Ishikawa (cell line): Measurements from ENCODE around the gene CRTC1.

Experiments
- CEBPB ChIP-seq: IDR thresholded peaks from 2 replicates; pipeline ENCODE4 v1.6.1; 2012
- CREB1 ChIP-seq: IDR thresholded peaks from 2 replicates; pipeline ENCODE4 v1.6.1; 2012; ENCODE audit warnings: low read depth
- EGR1 ChIP-seq: IDR thresholded peaks from 2 replicates; pipeline ENCODE4 v1.6.1; 2012
- EP300 ChIP-seq: IDR thresholded peaks from 2 replicates; pipeline ENCODE4 v1.6.1; 2012; ENCODE audit warnings: borderline replicate concordance
- FOXM1 ChIP-seq: IDR thresholded peaks from 2 replicates; pipeline ENCODE4 v1.6.1; 2012; ENCODE audit warnings: low read depth, borderline replicate concordance
- NFIC ChIP-seq: IDR thresholded peaks from 2 replicates; pipeline ENCODE4 v1.6.1; 2012
- RAD21 ChIP-seq: IDR thresholded peaks from 2 replicates; pipeline ENCODE4 v1.6.1; 2012; ENCODE audit warnings: low read depth
- REST ChIP-seq: IDR thresholded peaks from 2 replicates; pipeline ENCODE4 v1.6.1; 2012; ENCODE audit warnings: low read depth, mild to moderate bottlenecking
- TAF1 ChIP-seq: IDR thresholded peaks from 2 replicates; pipeline ENCODE4 v1.6.1; 2012; ENCODE audit warnings: low read depth, mild to moderate bottlenecking
- TCF12 ChIP-seq: IDR thresholded peaks from 2 replicates; pipeline ENCODE4 v1.6.1; 2012; ENCODE audit warnings: low read depth
- TEAD4 ChIP-seq: IDR thresholded peaks from 2 replicates; pipeline ENCODE4 v1.6.1; 2012
- YY1 ChIP-seq: IDR thresholded peaks from 2 replicates; pipeline ENCODE4 v1.6.1; 2012; ENCODE audit warnings: low read depth
- ZBTB7A ChIP-seq: IDR thresholded peaks from 2 replicates; pipeline ENCODE4 v1.6.1; 2012; ENCODE audit warnings: low read depth
- TF ChIP-seq, protein P1 (sequence below): IDR thresholded peaks from 2 replicates; pipeline ENCODE4 v1.6.1; 2012

- TF ChIP-seq, protein P1, sequence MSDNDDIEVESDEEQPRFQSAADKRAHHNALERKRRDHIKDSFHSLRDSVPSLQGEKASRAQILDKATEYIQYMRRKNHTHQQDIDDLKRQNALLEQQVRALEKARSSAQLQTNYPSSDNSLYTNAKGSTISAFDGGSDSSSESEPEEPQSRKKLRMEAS: no peak
- TF ChIP-seq EP300 (no peak), TAF1 (no peak), NFIC (no peak), CREB1 (no peak), EGR1 (no peak), YY1 (no peak), REST (no peak), TCF12 (no peak), ZBTB7A (no peak), FOXM1 (no peak), RAD21 (no peak), TEAD4 (no peak), CEBPB (no peak)
Measured at GRCh38 chr19:18798384-18799352, 115.2 kb downstream of the CRTC1 start.
